HG03342 (cell line): ENCODE measurements around the gene SLC29A1.
"Not testable (repeated sequence)": the region's sequence is repeated elsewhere in the genome, so short reads cannot be mapped to it uniquely, and the experiment has no call there.

Experiments
- ATAC-seq: cut with Tn5 transposase; IDR thresholded peaks from one replicate; pipeline ENCODE4 v1.9.1; 2021; ENCODE audit warnings: mild to moderate bottlenecking, moderate library complexity; ENCODE audit not compliant: unreplicated experiment

The SLC29A1 gene

GRCh38 chr6:44221291-44221960 is 2.0 kb upstream of the SLC29A1 start:
- peak; percentile 51 for ATAC-seq

GRCh38 chr6:44221961-44222335 is 1.4 kb upstream of the SLC29A1 start:
- ATAC-seq: no peak

GRCh38 chr6:44222486-44223318 is 693 bp upstream of the SLC29A1 start:
- peak; percentile 3 for ATAC-seq

- ATAC-seq: no peak
Observed at GRCh38 chr6:44224029-44224964, 902 bp downstream of the SLC29A1 start.

GRCh38 chr6:44224965-44225305 is 1.5 kb downstream of the SLC29A1 start:
- ATAC-seq: no peak

GRCh38 chr6:44225579-44226325 is 2.4 kb downstream of the SLC29A1 start:
- no peak for ATAC-seq

- no peak for ATAC-seq
Observed at GRCh38 chr6:44226368-44227147, 3.2 kb downstream of the SLC29A1 start.

- no peak for ATAC-seq
Observed at GRCh38 chr6:44227148-44227793, 3.9 kb downstream of the SLC29A1 start.

GRCh38 chr6:44228031-44228430 is 4.6 kb downstream of the SLC29A1 start:
- no peak for ATAC-seq

GRCh38 chr6:44228433-44228832 is 5.0 kb downstream of the SLC29A1 start:
- ATAC-seq: no peak

- no peak for ATAC-seq
Observed at GRCh38 chr6:44228836-44229235, 5.4 kb downstream of the SLC29A1 start.

- ATAC-seq: no peak
Observed at GRCh38 chr6:44229376-44230033, 6.1 kb downstream of the SLC29A1 start.

GRCh38 chr6:44230034-44230675 is 6.8 kb downstream of the SLC29A1 start:
- no peak for ATAC-seq

GRCh38 chr6:44231426-44231825 is 8.0 kb downstream of the SLC29A1 start:
- ATAC-seq: not testable (repeated sequence)

GRCh38 chr6:44232676-44233566 is 9.5 kb downstream of the SLC29A1 start:
- no peak for ATAC-seq

- no peak for ATAC-seq
Observed at GRCh38 chr6:44233567-44234100, 10.2 kb downstream of the SLC29A1 start.
